A549 (cell line): Measurements from ENCODE around the gene SEMA6D. TPM values are rescaled to one million over a fixed set of nuclear protein-coding genes. Genes with fewer than 3 reads are reported as not detected.

Experiments
- ATAC-seq, 2 experiments: fragments of 200-7000 bp in 1 of 2; fragments of >200 bp in 1 of 2; cut with Nextera tagmentation in 1 of 2; cut with Tn5 transposase in 1 of 2; 3 replicates each; pipeline versions ENCODE4 v1.8.0 to v1.9.1; 2018 to 2020; ENCODE audit warnings: mild to moderate bottlenecking in 1 of 2, moderate library complexity in 1 of 2
- CTCF ChIA-PET: fragments of 300-600 bp; sonication (Branson Sonifier 250); formaldehyde crosslinking; extraction: SDS; loops from one replicate; lab custom pipeline; 2021; ENCODE audit warnings: antibody characterized with exemption, inconsistent platforms; lab: Yijun Ruan, JAX
- POLR2A ChIA-PET: fragments of 350-600 bp; formaldehyde crosslinking; extraction: SDS; loops from one replicate; lab custom pipeline; 2021; ENCODE audit warnings: antibody characterized with exemption, inconsistent platforms; lab: Yijun Ruan, JAX
- DNase-seq, 2 experiments: peaks; one replicate each; pipeline versions ENCODE4 v3.0.0 to v3.0.0-alpha.2; 2011 to 2016; ENCODE audit warnings: low read depth in 1 of 2, low spot score in 1 of 2
- FAIRE-seq: peaks from 2 replicates; lab custom pipeline; 2011; peaks lifted over from hg19 to GRCh38; lab: Jason Lieb, UNC
- H3K27ac ChIP-seq, 2 experiments: fragments of >200 bp; sonication (Bioruptor Twin); formaldehyde crosslinking; 3 replicates each; pipeline ENCODE4 v1.5.1; 2016 to 2017
- H3K4me1 ChIP-seq: fragments of >200 bp; sonication (Bioruptor Twin); formaldehyde crosslinking; 3 replicates; pipeline ENCODE4 v1.6.1; 2016
- H3K4me2 ChIP-seq: fragments of >200 bp; sonication (Bioruptor Twin); formaldehyde crosslinking; 3 replicates; pipeline ENCODE4 v1.6.1; 2016
- H3K4me3 ChIP-seq: fragments of >200 bp; sonication (Bioruptor Twin); formaldehyde crosslinking; 3 replicates; pipeline ENCODE4 v1.5.1; 2016
- H3K9me3 ChIP-seq: fragments of >200 bp; sonication (Bioruptor Twin); formaldehyde crosslinking; 3 replicates; pipeline ENCODE4 v1.6.1; 2016
- CBX2 ChIP-seq: fragments of 200-600 bp; sonication (generic); IDR thresholded peaks from 2 replicates; pipeline ENCODE4 v1.6.1; 2016; ENCODE audit warnings: low read depth, mild to moderate bottlenecking, borderline replicate concordance
- CBX8 ChIP-seq: fragments of 200-600 bp; sonication (generic); IDR thresholded peaks from 2 replicates; pipeline ENCODE4 v1.6.1; 2016
- CEBPB ChIP-seq, 2 experiments: fragments of >200 bp in 1 of 2; sonication (Bioruptor Twin) in 1 of 2; formaldehyde crosslinking in 1 of 2; IDR thresholded peaks; 2 replicates each; pipeline ENCODE4 v1.6.1; 2012 to 2016
- EHF ChIP-seq: fragments of 250-450 bp; sonication (Bioruptor Pico); IDR thresholded peaks from 2 replicates; pipeline ENCODE4 v1.5.0; 2020; ENCODE audit warnings: mild to moderate bottlenecking
- ESRRA ChIP-seq: fragments of 150-350 bp; IDR thresholded peaks from 2 replicates; pipeline ENCODE4 v1.6.1; 2014; ENCODE audit warnings: mild to moderate bottlenecking, low read length, borderline replicate concordance
- FOSB ChIP-seq: fragments of 250-450 bp; sonication (Bioruptor Pico); IDR thresholded peaks from 2 replicates; pipeline ENCODE4 v1.5.0; 2020; ENCODE audit warnings: mild to moderate bottlenecking, moderate library complexity
- FOSL2 ChIP-seq, 2 experiments: fragments of 450-650 bp in 1 of 2; fragments of >200 bp in 1 of 2; sonication (Bioruptor Twin) in 1 of 2; formaldehyde crosslinking; IDR thresholded peaks; 2 replicates each; pipeline versions ENCODE4 v1.5.0 to v1.6.1; 2016 to 2020; ENCODE audit warnings: mild to moderate bottlenecking in 1 of 2, moderate library complexity in 1 of 2
- FOXS1 ChIP-seq: fragments of 250-450 bp; sonication (Bioruptor Pico); IDR thresholded peaks from 2 replicates; pipeline ENCODE4 v1.5.0; 2020; ENCODE audit warnings: mild to moderate bottlenecking, moderate library complexity
- HDAC2 ChIP-seq: fragments of 200-600 bp; sonication (generic); IDR thresholded peaks from 2 replicates; pipeline ENCODE4 v1.6.1; 2016
- HEYL ChIP-seq: fragments of 250-450 bp; sonication (Bioruptor Pico); IDR thresholded peaks from 2 replicates; pipeline ENCODE4 v1.8.0; 2021; ENCODE audit warnings: mild to moderate bottlenecking, moderate library complexity
- JUN ChIP-seq, 2 experiments: fragments of >200 bp; sonication (Bioruptor Twin); formaldehyde crosslinking; IDR thresholded peaks; 2 replicates in 1 of 2; 3 replicates in 1 of 2; pipeline ENCODE4 v1.6.1; 2016 to 2017
- KDM5A ChIP-seq: fragments of 200-600 bp; sonication (generic); IDR thresholded peaks from 2 replicates; pipeline ENCODE4 v1.6.1; 2016; ENCODE audit warnings: antibody characterized with exemption, mild to moderate bottlenecking
- MAZ ChIP-seq: fragments of 150-350 bp; IDR thresholded peaks from 2 replicates; pipeline ENCODE4 v1.6.1; 2014; ENCODE audit warnings: antibody characterized with exemption, low read depth, low read length, borderline replicate concordance
- POLR2A ChIP-seq: IDR thresholded peaks from 2 replicates; pipeline ENCODE4 v1.6.1; 2012; ENCODE audit warnings: mild to moderate bottlenecking, low read length
- POLR2AphosphoS2 ChIP-seq: conservative IDR thresholded peaks from 2 replicates; pipeline ENCODE4 v1.6.1; 2012; ENCODE audit warnings: low read length, improper control_type of control experiment, inconsistent platforms
- TFCP2L1 ChIP-seq: fragments of 250-450 bp; sonication (Bioruptor Pico); IDR thresholded peaks from 2 replicates; pipeline ENCODE4 v1.5.0; 2021; ENCODE audit warnings: mild to moderate bottlenecking
- TP53 ChIP-seq: fragments of 250-450 bp; sonication (Bioruptor Pico); IDR thresholded peaks from 2 replicates; pipeline ENCODE4 v1.5.0; 2021; ENCODE audit warnings: mild to moderate bottlenecking, moderate library complexity
- ZFP36 ChIP-seq: fragments of 450-650 bp; IDR thresholded peaks from 2 replicates; pipeline ENCODE4 v1.6.1; 2014; ENCODE audit warnings: borderline replicate concordance; ENCODE audit not compliant: partially characterized antibody
- WGBS: methylation state at CpG from one replicate; pipeline ENCODE4 v1.1.6; 2017; ENCODE audit errors: missing lambda C conversion rate; 5-methylcytosine and 5-hydroxymethylcytosine counted together
- polyA plus RNA-seq, 4 experiments: library from polyadenylated mRNA; depleted of rRNA in 3 of 4; stranded (reverse); fragments of >200 nt; fragmentation: RNase III in 1 of 4; extraction: RNeasy Plus Mini Kit Qiagen cat#74134 plus additional on column Dnase treatment in 1 of 4; gene quantifications; 2 replicates in 3 of 4; 3 replicates in 1 of 4; pipeline ENCODE4 v1.2.3, GENCODE V29; 2011 to 2017
- TF ChIP-seq, protein P1 (sequence below): fragments of 150-350 bp; IDR thresholded peaks from 2 replicates; pipeline ENCODE4 v1.6.1; 2014; ENCODE audit warnings: low read depth, mild to moderate bottlenecking, low read length
- TF ChIP-seq, protein P2 (sequence below): IDR thresholded peaks from 2 replicates; pipeline ENCODE4 v1.6.1; 2012
- TF ChIP-seq, protein P3 (sequence below): fragments of 250-450 bp; sonication (Bioruptor Pico); IDR thresholded peaks from 2 replicates; pipeline ENCODE4 v1.5.0; 2020; ENCODE audit warnings: low read depth, mild to moderate bottlenecking, moderate library complexity
- TF ChIP-seq, protein P4 (sequence below): fragments of 200-600 bp; sonication (generic); IDR thresholded peaks from 2 replicates; pipeline ENCODE4 v1.6.1; 2016; ENCODE audit warnings: antibody characterized with exemption, mild to moderate bottlenecking, moderate library complexity

The SEMA6D gene
- polyA plus RNA-seq, 2 of the 4 experiments (the other 2 are of a cell fraction): not detected

DNA sequence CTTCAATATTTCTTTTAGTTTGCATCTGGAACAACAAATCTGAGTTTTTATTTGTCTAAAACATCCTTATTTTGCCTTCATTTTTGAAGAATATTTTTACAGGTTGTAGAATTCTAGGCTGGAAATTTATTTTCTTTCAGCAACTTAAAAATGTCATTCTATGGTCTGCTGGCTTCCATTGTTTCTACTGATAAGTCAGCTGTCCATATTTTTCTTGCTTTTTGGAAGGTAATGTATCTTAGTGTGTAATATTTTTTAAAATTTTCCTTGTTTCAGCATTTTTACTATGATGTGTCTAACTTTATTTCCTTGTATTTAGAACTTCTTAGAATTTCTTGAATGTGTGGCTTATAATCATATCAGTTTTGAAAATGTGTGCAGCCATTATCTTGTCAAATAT lies 37.0 kb downstream of the SEMA6D start:
- Histone ChIP-seq H3K9me3 (no peaks in the 10 kb centered on the region), H3K4me2 (no peak overlapping the region), H3K27ac (no peak overlapping the region), H3K4me3 (no peak overlapping the region), H3K4me1 (no peaks in the 10 kb centered on the region)
- TF ChIP-seq, protein P1, sequence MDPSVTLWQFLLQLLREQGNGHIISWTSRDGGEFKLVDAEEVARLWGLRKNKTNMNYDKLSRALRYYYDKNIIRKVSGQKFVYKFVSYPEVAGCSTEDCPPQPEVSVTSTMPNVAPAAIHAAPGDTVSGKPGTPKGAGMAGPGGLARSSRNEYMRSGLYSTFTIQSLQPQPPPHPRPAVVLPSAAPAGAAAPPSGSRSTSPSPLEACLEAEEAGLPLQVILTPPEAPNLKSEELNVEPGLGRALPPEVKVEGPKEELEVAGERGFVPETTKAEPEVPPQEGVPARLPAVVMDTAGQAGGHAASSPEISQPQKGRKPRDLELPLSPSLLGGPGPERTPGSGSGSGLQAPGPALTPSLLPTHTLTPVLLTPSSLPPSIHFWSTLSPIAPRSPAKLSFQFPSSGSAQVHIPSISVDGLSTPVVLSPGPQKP: no peak
- TF ChIP-seq FOSL2 (IDR thresholded peaks at IDR 0.05): no peak
- no peak for TF ChIP-seq FOSL2 (CRISPR knock-in tag; IDR thresholded peaks at IDR 0.05)
- TF ChIP-seq POLR2AphosphoS2: no peak
- no peak for TF ChIP-seq FOXS1 (CRISPR knock-in tag)
- ATAC-seq (no peak), DNase-seq (no peak), FAIRE-seq (no peak)
- CTCF ChIA-PET: no interaction called here
- POLR2A ChIA-PET: no interaction called here

DNA sequence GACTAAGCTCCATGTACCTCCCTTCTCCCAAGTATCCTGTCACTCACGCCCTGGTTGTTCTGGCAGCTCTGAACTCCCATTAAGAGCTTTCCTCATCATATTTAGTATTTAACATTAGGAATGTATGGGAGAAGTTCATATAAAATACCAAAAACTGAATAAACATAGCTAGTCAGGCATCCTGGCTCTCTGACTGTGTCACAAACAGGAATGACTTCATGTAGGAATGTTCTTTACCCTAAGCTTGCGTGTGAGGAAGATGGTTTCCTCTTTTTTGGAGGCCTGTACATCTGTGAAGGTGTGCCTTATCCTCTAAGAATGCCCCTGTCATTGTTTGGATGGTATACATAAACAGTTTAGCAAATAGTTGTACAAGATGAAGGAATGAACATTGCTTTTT lies 38.6 kb downstream of the SEMA6D start:
- TF ChIP-seq, protein P2, sequence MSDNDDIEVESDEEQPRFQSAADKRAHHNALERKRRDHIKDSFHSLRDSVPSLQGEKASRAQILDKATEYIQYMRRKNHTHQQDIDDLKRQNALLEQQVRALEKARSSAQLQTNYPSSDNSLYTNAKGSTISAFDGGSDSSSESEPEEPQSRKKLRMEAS: no peak
- no peak for TF ChIP-seq KDM5A
- TF ChIP-seq JUN (IDR thresholded peaks at IDR 0.05): no peak
- TF ChIP-seq HDAC2: no peak
- no peak for TF ChIP-seq FOSB (CRISPR knock-in tag)
- TF ChIP-seq POLR2A: no peak
- TF ChIP-seq MAZ: no peak
- TF ChIP-seq EHF (CRISPR knock-in tag): no peak
- Histone ChIP-seq H3K27ac (no peak overlapping the region), H3K4me2 (no peak overlapping the region), H3K4me3 (no peak overlapping the region), H3K4me1 (no peaks in the 10 kb centered on the region), H3K9me3 (no peaks in the 10 kb centered on the region)
- no peak for ATAC-seq
- DNase-seq: no peak
- CTCF ChIA-PET: no interaction called here
- FAIRE-seq: no peak
- POLR2A ChIA-PET: no interaction called here
- 3% methylated on average over 2 of the region's 2 CpGs for WGBS

DNA sequence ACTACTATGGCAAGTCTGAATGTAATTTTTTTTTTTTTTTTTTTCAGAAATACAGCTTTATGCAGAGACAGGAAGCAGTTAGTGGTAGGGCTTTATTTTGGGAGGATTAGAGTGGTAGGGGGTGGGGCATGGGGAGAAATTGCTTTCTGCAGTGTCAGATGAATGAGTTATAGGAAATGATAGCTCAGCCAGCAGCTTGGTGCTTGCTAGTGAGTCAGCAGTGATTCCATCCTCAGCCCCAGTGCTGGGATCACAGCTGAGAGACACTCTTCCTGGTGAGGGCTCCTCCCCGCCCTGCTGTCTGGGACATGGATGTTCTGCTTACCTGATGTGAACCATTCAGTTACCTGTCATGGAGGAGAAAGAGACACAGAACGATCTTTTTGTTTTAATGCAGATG lies 39.6 kb downstream of the SEMA6D start:
- FAIRE-seq: no peak
- no peak overlapping the region for H3K27ac ChIP-seq
- no peak for ATAC-seq
- TF ChIP-seq CBX2: no peak
- TF ChIP-seq, protein P2: no peak
- TF ChIP-seq HDAC2: no peak
- no peak for TF ChIP-seq ZFP36
- TF ChIP-seq TP53 (CRISPR knock-in tag): no peak
- TF ChIP-seq KDM5A: no peak
- no peak for TF ChIP-seq POLR2A
- TF ChIP-seq, protein P3, sequence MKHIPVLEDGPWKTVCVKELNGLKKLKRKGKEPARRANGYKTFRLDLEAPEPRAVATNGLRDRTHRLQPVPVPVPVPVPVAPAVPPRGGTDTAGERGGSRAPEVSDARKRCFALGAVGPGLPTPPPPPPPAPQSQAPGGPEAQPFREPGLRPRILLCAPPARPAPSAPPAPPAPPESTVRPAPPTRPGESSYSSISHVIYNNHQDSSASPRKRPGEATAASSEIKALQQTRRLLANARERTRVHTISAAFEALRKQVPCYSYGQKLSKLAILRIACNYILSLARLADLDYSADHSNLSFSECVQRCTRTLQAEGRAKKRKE (CRISPR knock-in tag): no peak
- no peak for TF ChIP-seq ESRRA
- TF ChIP-seq, protein P1: no peak
- TF ChIP-seq HEYL (CRISPR knock-in tag): no peak
- TF ChIP-seq, protein P4, sequence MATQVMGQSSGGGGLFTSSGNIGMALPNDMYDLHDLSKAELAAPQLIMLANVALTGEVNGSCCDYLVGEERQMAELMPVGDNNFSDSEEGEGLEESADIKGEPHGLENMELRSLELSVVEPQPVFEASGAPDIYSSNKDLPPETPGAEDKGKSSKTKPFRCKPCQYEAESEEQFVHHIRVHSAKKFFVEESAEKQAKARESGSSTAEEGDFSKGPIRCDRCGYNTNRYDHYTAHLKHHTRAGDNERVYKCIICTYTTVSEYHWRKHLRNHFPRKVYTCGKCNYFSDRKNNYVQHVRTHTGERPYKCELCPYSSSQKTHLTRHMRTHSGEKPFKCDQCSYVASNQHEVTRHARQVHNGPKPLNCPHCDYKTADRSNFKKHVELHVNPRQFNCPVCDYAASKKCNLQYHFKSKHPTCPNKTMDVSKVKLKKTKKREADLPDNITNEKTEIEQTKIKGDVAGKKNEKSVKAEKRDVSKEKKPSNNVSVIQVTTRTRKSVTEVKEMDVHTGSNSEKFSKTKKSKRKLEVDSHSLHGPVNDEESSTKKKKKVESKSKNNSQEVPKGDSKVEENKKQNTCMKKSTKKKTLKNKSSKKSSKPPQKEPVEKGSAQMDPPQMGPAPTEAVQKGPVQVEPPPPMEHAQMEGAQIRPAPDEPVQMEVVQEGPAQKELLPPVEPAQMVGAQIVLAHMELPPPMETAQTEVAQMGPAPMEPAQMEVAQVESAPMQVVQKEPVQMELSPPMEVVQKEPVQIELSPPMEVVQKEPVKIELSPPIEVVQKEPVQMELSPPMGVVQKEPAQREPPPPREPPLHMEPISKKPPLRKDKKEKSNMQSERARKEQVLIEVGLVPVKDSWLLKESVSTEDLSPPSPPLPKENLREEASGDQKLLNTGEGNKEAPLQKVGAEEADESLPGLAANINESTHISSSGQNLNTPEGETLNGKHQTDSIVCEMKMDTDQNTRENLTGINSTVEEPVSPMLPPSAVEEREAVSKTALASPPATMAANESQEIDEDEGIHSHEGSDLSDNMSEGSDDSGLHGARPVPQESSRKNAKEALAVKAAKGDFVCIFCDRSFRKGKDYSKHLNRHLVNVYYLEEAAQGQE: no peak
- no peak for TF ChIP-seq CBX8
- no peak for TF ChIP-seq CEBPB (IDR thresholded peaks at IDR 0.05)
- no peak for TF ChIP-seq TFCP2L1 (CRISPR knock-in tag)
- TF ChIP-seq, all 56 proteins: peak for 0
- no peak for DNase-seq
- POLR2A ChIA-PET: no interaction called here
- 0% methylated on average over 2 of the region's 2 CpGs for WGBS
- Histone ChIP-seq H3K4me2 (no peak overlapping the region), H3K9me3 (no peaks in the 10 kb centered on the region), H3K4me1 (no peaks in the 10 kb centered on the region), H3K4me3 (no peak overlapping the region)
- CTCF ChIA-PET: no interaction called here
